Measurements from ENCODE around the gene NR2F1-AS1.

DNA sequence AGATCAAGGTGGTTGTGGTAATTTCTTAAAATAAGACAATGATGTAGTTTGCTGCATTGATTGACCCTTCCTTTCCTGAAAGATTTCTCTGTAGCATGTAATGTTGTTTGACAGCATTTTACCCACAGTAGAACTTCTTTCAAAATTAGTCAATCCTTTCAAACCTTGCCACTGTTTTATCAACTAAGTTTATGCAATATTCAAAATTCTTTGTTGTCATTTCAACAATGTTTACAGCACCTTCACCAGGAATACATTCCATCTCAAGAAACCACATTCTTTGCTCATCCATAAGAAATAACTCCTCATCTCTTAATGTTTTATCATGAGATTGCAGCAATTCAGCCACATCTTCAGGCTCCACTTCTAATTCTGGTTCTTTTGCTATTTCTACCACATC lies 45.8 kb upstream of the NR2F1-AS1 start:
- TF ChIP-seq, protein P1, sequence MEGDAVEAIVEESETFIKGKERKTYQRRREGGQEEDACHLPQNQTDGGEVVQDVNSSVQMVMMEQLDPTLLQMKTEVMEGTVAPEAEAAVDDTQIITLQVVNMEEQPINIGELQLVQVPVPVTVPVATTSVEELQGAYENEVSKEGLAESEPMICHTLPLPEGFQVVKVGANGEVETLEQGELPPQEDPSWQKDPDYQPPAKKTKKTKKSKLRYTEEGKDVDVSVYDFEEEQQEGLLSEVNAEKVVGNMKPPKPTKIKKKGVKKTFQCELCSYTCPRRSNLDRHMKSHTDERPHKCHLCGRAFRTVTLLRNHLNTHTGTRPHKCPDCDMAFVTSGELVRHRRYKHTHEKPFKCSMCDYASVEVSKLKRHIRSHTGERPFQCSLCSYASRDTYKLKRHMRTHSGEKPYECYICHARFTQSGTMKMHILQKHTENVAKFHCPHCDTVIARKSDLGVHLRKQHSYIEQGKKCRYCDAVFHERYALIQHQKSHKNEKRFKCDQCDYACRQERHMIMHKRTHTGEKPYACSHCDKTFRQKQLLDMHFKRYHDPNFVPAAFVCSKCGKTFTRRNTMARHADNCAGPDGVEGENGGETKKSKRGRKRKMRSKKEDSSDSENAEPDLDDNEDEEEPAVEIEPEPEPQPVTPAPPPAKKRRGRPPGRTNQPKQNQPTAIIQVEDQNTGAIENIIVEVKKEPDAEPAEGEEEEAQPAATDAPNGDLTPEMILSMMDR (IDR thresholded peaks at IDR 0.05 in 4 of 5, conservative IDR thresholded peaks at IDR 0.05 in 1 of 5): no peak
- TF ChIP-seq POLR2A (IDR thresholded peaks at IDR 0.05): no peak

Data from gastrocnemius medialis (tissue), 4 donors.